ENCODE measurements around the gene MLNR. TPM values are rescaled to one million over a fixed set of nuclear protein-coding genes. Genes with fewer than 3 reads are reported as not detected.

Gene MLNR
- not detected in 2 replicates for total RNA-seq (2014; rRNA removed; shearing (Covaris generic))
- not detected in 2 replicates for polyA plus RNA-seq (2014; cell fraction: nucleus; rRNA removed)

- peak; percentile 35 for DNase-seq (ENCODE audit: extremely low read depth, low read depth)
Measured at GRCh38 chr13:49220036-49220855, at the start of gene MLNR. TSS of gene MLNR (plus strand) at chr13:49220338. CDS start at chr13:49220338, 0 bp downstream.

- DNase-seq (ENCODE audit: extremely low read depth, low read depth) = no peak
Measured at GRCh38 chr13:49171359-49171758, 48.8 kb upstream of the MLNR start.

GRCh38 chr13:49183672-49184325, 36.3 kb upstream of the MLNR start:
- no peak for DNase-seq (ENCODE audit: extremely low read depth, low read depth)

GRCh38 chr13:49184621-49185020, 35.5 kb upstream of the MLNR start:
- DNase-seq (ENCODE audit: extremely low read depth, low read depth) = no peak

- no peak for DNase-seq (ENCODE audit: extremely low read depth, low read depth)
Measured at GRCh38 chr13:49185264-49185663, 34.9 kb upstream of the MLNR start.

- no peak for DNase-seq (ENCODE audit: extremely low read depth, low read depth)
Measured at GRCh38 chr13:49190901-49191300, 29.2 kb upstream of the MLNR start.

GRCh38 chr13:49206641-49207040, 13.5 kb upstream of the MLNR start:
- no peak for DNase-seq (ENCODE audit: extremely low read depth, low read depth)

- no peak for DNase-seq (ENCODE audit: extremely low read depth, low read depth)
Measured at GRCh38 chr13:49208619-49209018, 11.5 kb upstream of the MLNR start.

- no peak for DNase-seq (ENCODE audit: extremely low read depth, low read depth)
Measured at GRCh38 chr13:49210114-49210513, 10.0 kb upstream of the MLNR start.

GRCh38 chr13:49210669-49211068, 9.5 kb upstream of the MLNR start:
- DNase-seq (ENCODE audit: extremely low read depth, low read depth) = no peak

- DNase-seq (ENCODE audit: extremely low read depth, low read depth) = no peak
Measured at GRCh38 chr13:49213539-49213938, 6.6 kb upstream of the MLNR start.

GRCh38 chr13:49213997-49214916, 5.9 kb upstream of the MLNR start:
- no peak for DNase-seq (ENCODE audit: extremely low read depth, low read depth)

GRCh38 chr13:49214917-49215376, 5.2 kb upstream of the MLNR start:
- DNase-seq (ENCODE audit: extremely low read depth, low read depth) = no peak

GRCh38 chr13:49216334-49216733, 3.8 kb upstream of the MLNR start:
- DNase-seq (ENCODE audit: extremely low read depth, low read depth) = no peak

- no peak for DNase-seq (ENCODE audit: extremely low read depth, low read depth)
Measured at GRCh38 chr13:49217962-49218492, 2.1 kb upstream of the MLNR start.

GRCh38 chr13:49218493-49219051, 1.6 kb upstream of the MLNR start:
- no peak for DNase-seq (ENCODE audit: extremely low read depth, low read depth)

- DNase-seq (ENCODE audit: extremely low read depth, low read depth) = no peak
Measured at GRCh38 chr13:49219647-49220035, 497 bp upstream of the MLNR start.

GRCh38 chr13:49220856-49221589, 885 bp downstream of the MLNR start:
- no peak for DNase-seq (ENCODE audit: extremely low read depth, low read depth)

- DNase-seq (ENCODE audit: extremely low read depth, low read depth) = no peak
Measured at GRCh38 chr13:49221590-49221965, 1.4 kb downstream of the MLNR start.

Data from NCI-H460 (cell line).